Measurements from ENCODE around the gene IGSF8.

Gene IGSF8

GRCh38 chr1:160062230-160062532, 36.2 kb downstream of the IGSF8 start:
- no peaks in the 10 kb centered on the region for H3K4me1 ChIP-seq

GRCh38 chr1:160061369-160062229, 36.8 kb downstream of the IGSF8 start:
- no peak for DNase-seq
- no peaks in the 10 kb centered on the region for H3K36me3 ChIP-seq
- H3K4me3 ChIP-seq, result no peak overlapping the region
- H3K9me3 ChIP-seq, result no peaks in the 10 kb centered on the region
- intact Hi-C loops (cut with DNase I; ENCODE audit: low total_unique reads), result no loop called here
- H3K27me3 ChIP-seq, result peaks cover 0 to 12% of the 10 kb centered on the region in 2 donors
- no peaks in the 10 kb centered on the region for H3K4me1 ChIP-seq
- no peak for TF ChIP-seq CTCF (IDR thresholded peaks at IDR 0.05)
- H3K27ac ChIP-seq, result no peak overlapping the region

More at GRCh38 chr1:160062230-160062532, 36.2 kb downstream of the IGSF8 start:
- Histone ChIP-seq H3K9me3 (no peaks in the 10 kb centered on the region), H3K27ac (no peak overlapping the region), H3K4me3 (no peak overlapping the region), H3K36me3 (no peaks in the 10 kb centered on the region), H3K27me3 (peaks cover 0 to 12% of the 10 kb centered on the region in 2 donors)
- no peak for TF ChIP-seq CTCF (IDR thresholded peaks at IDR 0.05)
- intact Hi-C loops (cut with DNase I; ENCODE audit: low total_unique reads), result no loop called here
- DNase-seq, result no peak

- no peaks in the 10 kb centered on the region for H3K4me1 ChIP-seq
- no peak for DNase-seq
- TF ChIP-seq CTCF (IDR thresholded peaks at IDR 0.05), result peak; percentile 29
- H3K27me3 ChIP-seq, result peaks cover 0 to 31% of the 10 kb centered on the region in 2 donors
- no peak overlapping the region for H3K27ac ChIP-seq
- intact Hi-C loops (cut with DNase I; ENCODE audit: low total_unique reads), result no loop called here
- H3K9me3 ChIP-seq, result no peaks in the 10 kb centered on the region
- H3K4me3 ChIP-seq, result no peak overlapping the region
- no peaks in the 10 kb centered on the region for H3K36me3 ChIP-seq
These were observed 40.3 kb downstream of the IGSF8 start for GRCh38 chr1:160058087-160058486.

GRCh38 chr1:160056648-160057169, 41.7 kb downstream of the IGSF8 start:
- TF ChIP-seq CTCF (IDR thresholded peaks at IDR 0.05), result no peak
- H3K4me1 ChIP-seq, result no peaks in the 10 kb centered on the region
- peaks cover 0 to 23% of the 10 kb centered on the region in 2 donors for H3K27me3 ChIP-seq
- intact Hi-C loops (cut with DNase I; ENCODE audit: low total_unique reads), result no loop called here
- no peak for DNase-seq
- H3K4me3 ChIP-seq, result no peak overlapping the region
- H3K36me3 ChIP-seq, result no peaks in the 10 kb centered on the region
- no peak overlapping the region for H3K27ac ChIP-seq
- H3K9me3 ChIP-seq, result no peaks in the 10 kb centered on the region

GRCh38 chr1:160053548-160054365, 44.7 kb downstream of the IGSF8 start:
- no peaks in the 10 kb centered on the region for H3K4me1 ChIP-seq
- no peaks in the 10 kb centered on the region for H3K36me3 ChIP-seq
- no peak overlapping the region for H3K27ac ChIP-seq
- peaks cover 0 to 22% of the 10 kb centered on the region in 2 donors for H3K27me3 ChIP-seq
- H3K9me3 ChIP-seq, result no peaks in the 10 kb centered on the region
- H3K4me3 ChIP-seq, result no peak overlapping the region
- no peak for TF ChIP-seq CTCF (IDR thresholded peaks at IDR 0.05)
- no peak for DNase-seq
- intact Hi-C loops (cut with DNase I; ENCODE audit: low total_unique reads), result no loop called here

Measured in tibial artery (tissue), 4 donors.